Epithelial cell of esophagus (primary cell): ENCODE data around the gene KIR2DL1.
"Not testable (repeated sequence)": the region's sequence is repeated elsewhere in the genome, so short reads cannot be mapped to it uniquely, and the experiment has no call there.

ENCODE experiments used
- DNase-seq: peaks from one replicate; pipeline ENCODE4 v3.0.0; 2010; ENCODE audit warnings: low read depth
- H3K4me3 ChIP-seq: 2 replicates; pipeline ENCODE4 v1.5.1; 2011; ENCODE audit warnings: mild to moderate bottlenecking, low read length, control low read depth
- CTCF ChIP-seq: IDR thresholded peaks from 2 replicates; pipeline ENCODE4 v1.5.1; 2011; ENCODE audit warnings: low read depth, mild to moderate bottlenecking, low read length, control low read depth, inconsistent platforms; ENCODE audit not compliant: insufficient read depth; ENCODE audit errors: missing control alignments

KIR2DL1 gene

GRCh38 chr19:54731191-54731590 lies 38.4 kb upstream of the KIR2DL1 start:
- H3K4me3 ChIP-seq: no peak overlapping the region
- DNase-seq: no peak
- no peak for TF ChIP-seq CTCF

GRCh38 chr19:54738306-54738705 lies 31.3 kb upstream of the KIR2DL1 start, which contains the start of gene KIR2DL3:
TSS of gene KIR2DL3 (plus strand) at chr19:54738513. CDS start at chr19:54738546, 33 bp downstream.
- H3K4me3 ChIP-seq, DNase-seq: not testable (repeated sequence)

GRCh38 chr19:54738715-54739114 lies 30.9 kb upstream of the KIR2DL1 start:
- H3K4me3 ChIP-seq: no peak overlapping the region
- DNase-seq: no peak
- no peak for TF ChIP-seq CTCF

GRCh38 chr19:54739587-54740497 lies 29.8 kb upstream of the KIR2DL1 start:
- TF ChIP-seq CTCF: no peak
- H3K4me3 ChIP-seq: no peak overlapping the region
- DNase-seq: no peak

GRCh38 chr19:54741950-54742349 lies 27.6 kb upstream of the KIR2DL1 start:
- not testable (repeated sequence) for H3K4me3 ChIP-seq, DNase-seq

- DNase-seq, H3K4me3 ChIP-seq: not testable (repeated sequence)
Measured at GRCh38 chr19:54744080-54744479, 25.5 kb upstream of the KIR2DL1 start.

- DNase-seq, H3K4me3 ChIP-seq: not testable (repeated sequence)
Measured at GRCh38 chr19:54747614-54748322, 21.8 kb upstream of the KIR2DL1 start.

GRCh38 chr19:54750276-54750675 lies 19.3 kb upstream of the KIR2DL1 start:
- not testable (repeated sequence) for H3K4me3 ChIP-seq, DNase-seq

- not testable (repeated sequence) for DNase-seq, H3K4me3 ChIP-seq
Measured at GRCh38 chr19:54756204-54757110, 13.1 kb upstream of the KIR2DL1 start.

GRCh38 chr19:54758577-54758976 lies 11.0 kb upstream of the KIR2DL1 start:
- DNase-seq, H3K4me3 ChIP-seq: not testable (repeated sequence)

GRCh38 chr19:54764219-54764618 lies 5.4 kb upstream of the KIR2DL1 start:
- not testable (repeated sequence) for H3K4me3 ChIP-seq
- DNase-seq: peak; percentile 0

- not testable (repeated sequence) for DNase-seq, H3K4me3 ChIP-seq
Measured at GRCh38 chr19:54766464-54766863, 3.1 kb upstream of the KIR2DL1 start.

- not testable (repeated sequence) for DNase-seq, H3K4me3 ChIP-seq
Measured at GRCh38 chr19:54770511-54770910, 918 bp downstream of the KIR2DL1 start.
